Sigmoid colon (tissue), 7 donors: ENCODE measurements around the gene PTPN1. TPM values are rescaled to one million over a fixed set of nuclear protein-coding genes. Genes with fewer than 3 reads are reported as not detected.

Experiments used
- DNase-seq: peaks from one replicate; pipeline ENCODE4 v3.0.0-alpha.2; 2019
- H3K27ac ChIP-seq, 4 donors: fragments of 200-600 bp; sonication (generic); one replicate each; pipeline ENCODE4 v1.5.1; 2016 to 2019; ENCODE audit warnings: mild to moderate bottlenecking in 1 of 4
- H3K27me3 ChIP-seq, 3 donors: fragments of 200-600 bp; sonication (generic); one replicate each; pipeline ENCODE4 v1.5.1; 2019; ENCODE audit warnings: mild to moderate bottlenecking in 1 of 3
- H3K36me3 ChIP-seq, 4 donors: fragments of 200-600 bp; sonication (generic); one replicate each; pipeline ENCODE4 v1.5.1; 2016 to 2019
- H3K4me1 ChIP-seq, 4 donors: fragments of 200-600 bp; sonication (generic); one replicate each; pipeline ENCODE4 v1.5.1; 2017 to 2019
- H3K4me3 ChIP-seq, 4 donors: fragments of 200-600 bp; sonication (generic); one replicate each; pipeline ENCODE4 v1.5.1; 2017 to 2019; ENCODE audit warnings: mild to moderate bottlenecking in 2 of 4, moderate library complexity in 1 of 4
- H3K9me3 ChIP-seq, 4 donors: fragments of 200-600 bp in 3 of 4; sonication (generic) in 3 of 4; one replicate each; pipeline versions ENCODE4 v1.5.1 to v1.6.1; 2013 to 2019
- EP300 ChIP-seq, 4 donors: sonication (generic); formaldehyde crosslinking; IDR thresholded peaks; one replicate each; pipeline ENCODE4 v1.6.1; 2017; ENCODE audit warnings: antibody characterized with exemption in 4 of 4
- POLR2A ChIP-seq, 2 donors: fragments of 450-650 bp; IDR thresholded peaks; one replicate each; pipeline ENCODE4 v1.6.1; 2016; ENCODE audit warnings: antibody characterized with exemption in 2 of 2, mild to moderate bottlenecking in 2 of 2, moderate library complexity in 2 of 2
- POLR2AphosphoS5 ChIP-seq, 4 donors: sonication (generic); formaldehyde crosslinking; IDR thresholded peaks; one replicate each; pipeline ENCODE4 v1.6.1; 2017; ENCODE audit warnings: antibody characterized with exemption in 4 of 4
- WGBS, 2 donors: extraction: QIAGEN DNeasy Blood & Tissue Kit; methylation state at CpG; one replicate each; pipeline ENCODE4 v1.1.7; 2013; 5-methylcytosine and 5-hydroxymethylcytosine counted together
- intact Hi-C: fragments of 100-400 bp; cut with DNase I; formaldehyde crosslinking; loops from one replicate; pipeline ENCODE4 v1.15.1; 2023
- polyA plus RNA-seq, 3 donors: library from polyadenylated mRNA; stranded (reverse); fragments of 200-250 nt; gene quantifications; one replicate each; pipeline ENCODE4 v1.2.3, GENCODE V29; 2013
- total RNA-seq, 4 donors: library from RNA; depleted of rRNA; stranded (reverse); fragments of >200 nt; gene quantifications; one replicate each; pipeline ENCODE4 v1.1.0, GENCODE V29; 2016
- TF ChIP-seq, protein P1 (sequence below), 4 experiments: fragments of 450-650 bp in 3 of 4; fragments of 200-600 bp in 1 of 4; IDR thresholded peaks; one replicate each; pipeline ENCODE4 v1.5.1; 2016 to 2019; ENCODE audit warnings: antibody characterized with exemption in 4 of 4, mild to moderate bottlenecking in 3 of 4, moderate library complexity in 2 of 4
- donor health status: healthy with polysubstance abuse.
- donor health status: Bipolar disorder and iron deficiency.
- donor health status: healthy.

The PTPN1 gene
- total and polyA plus RNA-seq, 7 donors: 14.4 to 41.5 (median 23.6) TPM

- intact Hi-C loops: loop anchor here (10.0 kb wide), 1 partner anchor 465 kb away; the partner anchor contains the start of gene UBE2V1
- TF ChIP-seq, protein P1, sequence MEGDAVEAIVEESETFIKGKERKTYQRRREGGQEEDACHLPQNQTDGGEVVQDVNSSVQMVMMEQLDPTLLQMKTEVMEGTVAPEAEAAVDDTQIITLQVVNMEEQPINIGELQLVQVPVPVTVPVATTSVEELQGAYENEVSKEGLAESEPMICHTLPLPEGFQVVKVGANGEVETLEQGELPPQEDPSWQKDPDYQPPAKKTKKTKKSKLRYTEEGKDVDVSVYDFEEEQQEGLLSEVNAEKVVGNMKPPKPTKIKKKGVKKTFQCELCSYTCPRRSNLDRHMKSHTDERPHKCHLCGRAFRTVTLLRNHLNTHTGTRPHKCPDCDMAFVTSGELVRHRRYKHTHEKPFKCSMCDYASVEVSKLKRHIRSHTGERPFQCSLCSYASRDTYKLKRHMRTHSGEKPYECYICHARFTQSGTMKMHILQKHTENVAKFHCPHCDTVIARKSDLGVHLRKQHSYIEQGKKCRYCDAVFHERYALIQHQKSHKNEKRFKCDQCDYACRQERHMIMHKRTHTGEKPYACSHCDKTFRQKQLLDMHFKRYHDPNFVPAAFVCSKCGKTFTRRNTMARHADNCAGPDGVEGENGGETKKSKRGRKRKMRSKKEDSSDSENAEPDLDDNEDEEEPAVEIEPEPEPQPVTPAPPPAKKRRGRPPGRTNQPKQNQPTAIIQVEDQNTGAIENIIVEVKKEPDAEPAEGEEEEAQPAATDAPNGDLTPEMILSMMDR (IDR thresholded peaks at IDR 0.05): no peak
- TF ChIP-seq POLR2A (IDR thresholded peaks at IDR 0.05) (no peak), EP300 (IDR thresholded peaks at IDR 0.05) (no peak), POLR2AphosphoS5 (IDR thresholded peaks at IDR 0.05) (no peak)
- Histone ChIP-seq H3K4me3 (no peak overlapping the region), H3K27ac (peak overlapping the region in 2 of 4 donors; percentile 8 to 28), H3K9me3 (no peaks in the 10 kb centered on the region), H3K36me3 (peaks cover 35 to 83% (median 64%) of the 10 kb centered on the region in 4 donors), H3K4me1 (peaks cover 0 to 40% (median 24%) of the 10 kb centered on the region in 4 donors), H3K27me3 (no peaks in the 10 kb centered on the region)
- DNase-seq: peak; percentile 51
- WGBS, 2 donors: 87 to 88% methylated on average over 10 of the region's 10 CpGs
Observed at GRCh38 chr20:50579511-50579910, 69.3 kb downstream of the PTPN1 start.

GRCh38 chr20:50580016-50580747 lies 70.0 kb downstream of the PTPN1 start:
- TF ChIP-seq, protein P1 (IDR thresholded peaks at IDR 0.05): peak; percentile 69 to 86 (median 80)
- TF ChIP-seq POLR2AphosphoS5 (IDR thresholded peaks at IDR 0.05) (peak in 1 of 4 donors; percentile 30), EP300 (IDR thresholded peaks at IDR 0.05) (no peak), POLR2A (IDR thresholded peaks at IDR 0.05) (no peak)
- peaks cover 0 to 40% (median 24%) of the 10 kb centered on the region in 4 donors for H3K4me1 ChIP-seq
- no peak overlapping the region for H3K4me3 ChIP-seq
- intact Hi-C loops: loop anchor here (2.0 kb wide), 1 partner anchor 393 kb away; no protein-coding TSS in a partner anchor
- H3K36me3 ChIP-seq: peaks cover 35 to 80% (median 57%) of the 10 kb centered on the region in 4 donors
- 60 to 63% methylated on average over 17 of the region's 17 CpGs for WGBS, 2 donors
- H3K27me3 ChIP-seq: no peaks in the 10 kb centered on the region
- DNase-seq: peak; percentile 86
- H3K9me3 ChIP-seq: no peaks in the 10 kb centered on the region
- peak overlapping the region in 2 of 4 donors; percentile 8 to 28 for H3K27ac ChIP-seq

DNA sequence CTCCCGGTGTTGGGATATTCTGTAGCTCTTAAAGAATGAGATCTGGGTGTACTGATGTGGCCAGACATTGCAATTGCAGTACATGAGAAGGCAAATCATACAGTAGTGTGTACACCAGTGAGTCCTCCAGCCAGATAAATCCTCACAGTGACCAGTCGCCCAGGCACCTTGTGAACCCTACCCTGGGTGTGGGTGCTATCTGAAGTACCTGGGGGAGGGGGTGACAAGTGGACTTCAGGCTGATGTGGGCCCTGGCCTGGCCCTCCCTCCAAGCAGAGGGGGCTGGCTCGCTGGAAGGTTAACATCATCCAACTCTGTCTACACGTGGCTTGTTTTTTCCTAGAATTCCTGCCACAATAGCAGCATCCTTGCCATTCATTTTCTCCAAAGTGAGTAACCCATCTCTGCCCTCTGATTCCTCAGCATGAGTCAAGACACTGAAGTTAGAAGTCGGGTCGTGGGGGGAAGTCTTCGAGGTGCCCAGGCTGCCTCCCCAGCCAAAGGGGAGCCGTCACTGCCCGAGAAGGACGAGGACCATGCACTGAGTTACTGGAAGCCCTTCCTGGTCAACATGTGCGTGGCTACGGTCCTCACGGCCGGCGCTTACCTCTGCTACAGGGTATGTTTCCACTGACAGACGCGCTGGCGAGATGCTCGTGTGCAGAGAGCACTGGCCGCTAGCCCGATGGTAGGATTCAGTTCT lies 70.8 kb downstream of the PTPN1 start:
- intact Hi-C loops: loop anchor here (2.0 kb wide), 1 partner anchor 394 kb away; no protein-coding TSS in a partner anchor
- Histone ChIP-seq H3K9me3 (no peaks in the 10 kb centered on the region), H3K4me1 (peaks cover 0 to 34% (median 18%) of the 10 kb centered on the region in 4 donors), H3K27ac (no peak overlapping the region), H3K36me3 (peaks cover 35 to 84% (median 57%) of the 10 kb centered on the region in 4 donors), H3K4me3 (no peak overlapping the region), H3K27me3 (no peaks in the 10 kb centered on the region)
- TF ChIP-seq POLR2AphosphoS5 (IDR thresholded peaks at IDR 0.05) (no peak), EP300 (IDR thresholded peaks at IDR 0.05) (no peak), POLR2A (IDR thresholded peaks at IDR 0.05) (no peak)
- TF ChIP-seq, protein P1 (IDR thresholded peaks at IDR 0.05): no peak
- DNase-seq: no peak
- 94 to 95% methylated on average over 21 of the region's 21 CpGs for WGBS, 2 donors

DNA sequence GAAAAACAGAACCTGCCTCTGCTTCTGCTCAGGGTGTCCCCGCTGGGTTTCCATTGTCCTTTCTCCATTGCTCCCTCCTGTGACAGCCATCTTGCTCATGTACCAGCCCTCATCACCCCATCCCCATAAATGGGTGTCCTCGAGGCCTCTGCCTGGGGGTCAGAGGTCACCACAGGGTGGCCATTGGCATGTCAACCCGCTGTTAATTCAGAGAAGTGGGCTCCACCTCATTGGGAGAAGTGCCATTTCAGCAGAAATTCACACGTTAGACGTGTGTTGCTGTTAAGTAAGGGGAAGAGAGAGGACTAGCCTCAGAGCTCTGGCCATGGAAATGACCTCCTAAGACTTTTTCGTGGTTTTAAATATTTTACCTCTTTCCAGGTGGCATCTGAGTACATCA lies 71.9 kb downstream of the PTPN1 start:
- no peaks in the 10 kb centered on the region for H3K27me3 ChIP-seq
- intact Hi-C loops: no loop called here
- 76 to 81% methylated on average over 6 of the region's 6 CpGs for whole genome bisulfite sequencing, 2 donors
- no peak overlapping the region for H3K4me3 ChIP-seq
- DNase-seq: no peak
- peaks cover 35 to 95% (median 67%) of the 10 kb centered on the region in 4 donors for H3K36me3 ChIP-seq
- no peak overlapping the region for H3K27ac ChIP-seq
- H3K9me3 ChIP-seq: no peaks in the 10 kb centered on the region
- H3K4me1 ChIP-seq: peaks cover 0 to 23% (median 13%) of the 10 kb centered on the region in 4 donors
- TF ChIP-seq, protein P1 (IDR thresholded peaks at IDR 0.05): no peak
- TF ChIP-seq POLR2A (IDR thresholded peaks at IDR 0.05) (no peak), POLR2AphosphoS5 (IDR thresholded peaks at IDR 0.05) (no peak), EP300 (IDR thresholded peaks at IDR 0.05) (no peak)
